HFF-Myc (cell line): ENCODE data around the gene ERP44.

Experiments used
- DNase-seq: peaks from one replicate; pipeline ENCODE4 v3.0.0-alpha.2; 2011; ENCODE audit warnings: low read depth; ENCODE audit errors: extremely low read depth
- H3K4me3 ChIP-seq: replicated peaks from 2 replicates; pipeline ENCODE4 v1.5.1; 2011; ENCODE audit warnings: low read depth, mild to moderate bottlenecking, control low read depth, low read length
- CTCF ChIP-seq: IDR thresholded peaks from 2 replicates; pipeline ENCODE4 v1.5.1; 2012; ENCODE audit warnings: mild to moderate bottlenecking, low read depth, low read length, control low read depth; ENCODE audit errors: missing control alignments

ERP44 gene

DNA sequence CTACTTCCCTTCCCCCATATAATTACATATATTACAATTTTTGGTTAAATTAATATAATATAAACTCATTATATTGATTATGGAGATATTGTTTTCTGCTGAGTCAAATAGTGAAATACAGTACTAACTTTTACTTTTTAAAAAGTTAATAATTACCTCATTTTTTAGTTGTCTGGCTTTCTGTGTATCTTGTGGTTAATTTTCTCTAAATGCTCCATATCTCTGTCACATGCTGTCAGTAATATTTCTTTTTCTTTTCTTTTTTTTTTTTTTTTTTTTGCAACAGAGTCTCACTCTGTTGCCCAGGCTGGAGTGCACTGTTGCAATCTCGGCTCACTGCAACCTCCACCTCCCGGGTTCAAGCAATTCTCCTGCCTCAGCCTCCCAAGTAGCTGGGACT lies 169.1 kb downstream of the ERP44 start:
- no peak for TF ChIP-seq CTCF
- no peak overlapping the region for H3K4me3 ChIP-seq
- DNase-seq: no peak
